Peyer's patch (tissue), 4 donors: ENCODE data around the gene SRBD1.

Experiments
- POLR2A ChIP-seq, 2 donors: fragments of 450-650 bp; IDR thresholded peaks; one replicate each; pipeline ENCODE4 v1.5.1; 2017; ENCODE audit warnings: antibody characterized with exemption in 2 of 2, mild to moderate bottlenecking in 2 of 2, moderate library complexity in 2 of 2
- TF ChIP-seq, protein P1 (sequence below), 6 experiments: fragments of 450-650 bp in 4 of 6; fragments of 200-600 bp in 2 of 6; sonication (generic) in 1 of 6; IDR thresholded peaks; one replicate each; pipeline ENCODE4 v1.5.1; 2017 to 2019; ENCODE audit warnings: antibody characterized with exemption in 6 of 6, mild to moderate bottlenecking in 3 of 6, moderate library complexity in 1 of 6

DNA sequence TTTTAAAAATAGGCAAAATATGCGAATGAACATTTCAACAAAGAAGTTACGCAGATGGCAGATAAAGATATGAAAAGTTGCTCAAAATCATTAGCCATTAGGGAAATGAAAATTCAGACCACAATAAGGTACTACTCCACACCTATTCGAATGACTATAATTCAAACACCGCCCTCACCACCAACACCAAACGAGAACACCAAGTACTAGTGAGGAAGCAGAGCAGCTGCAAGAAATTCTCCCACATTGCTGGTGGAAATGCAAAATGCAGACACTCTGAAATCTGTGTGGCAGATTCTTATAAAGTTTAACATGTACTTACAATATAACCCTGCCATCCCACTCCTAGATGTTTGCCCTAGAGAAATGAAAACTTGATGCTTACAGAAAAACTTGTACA, 23.2 kb upstream of the SRBD1 start:
- TF ChIP-seq, protein P1, sequence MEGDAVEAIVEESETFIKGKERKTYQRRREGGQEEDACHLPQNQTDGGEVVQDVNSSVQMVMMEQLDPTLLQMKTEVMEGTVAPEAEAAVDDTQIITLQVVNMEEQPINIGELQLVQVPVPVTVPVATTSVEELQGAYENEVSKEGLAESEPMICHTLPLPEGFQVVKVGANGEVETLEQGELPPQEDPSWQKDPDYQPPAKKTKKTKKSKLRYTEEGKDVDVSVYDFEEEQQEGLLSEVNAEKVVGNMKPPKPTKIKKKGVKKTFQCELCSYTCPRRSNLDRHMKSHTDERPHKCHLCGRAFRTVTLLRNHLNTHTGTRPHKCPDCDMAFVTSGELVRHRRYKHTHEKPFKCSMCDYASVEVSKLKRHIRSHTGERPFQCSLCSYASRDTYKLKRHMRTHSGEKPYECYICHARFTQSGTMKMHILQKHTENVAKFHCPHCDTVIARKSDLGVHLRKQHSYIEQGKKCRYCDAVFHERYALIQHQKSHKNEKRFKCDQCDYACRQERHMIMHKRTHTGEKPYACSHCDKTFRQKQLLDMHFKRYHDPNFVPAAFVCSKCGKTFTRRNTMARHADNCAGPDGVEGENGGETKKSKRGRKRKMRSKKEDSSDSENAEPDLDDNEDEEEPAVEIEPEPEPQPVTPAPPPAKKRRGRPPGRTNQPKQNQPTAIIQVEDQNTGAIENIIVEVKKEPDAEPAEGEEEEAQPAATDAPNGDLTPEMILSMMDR (IDR thresholded peaks at IDR 0.05), result no peak
- TF ChIP-seq POLR2A (IDR thresholded peaks at IDR 0.05), result no peak
